Gastrocnemius medialis (tissue), 4 donors: ENCODE measurements around the gene SNRNP25. TPM values are rescaled to one million over a fixed set of nuclear protein-coding genes. Genes with fewer than 3 reads are reported as not detected.
"Not testable (repeated sequence)": the region's sequence is repeated elsewhere in the genome, so short reads cannot be mapped to it uniquely, and the experiment has no call there.

ENCODE experiments used
- ATAC-seq, 2 donors: fragments of 150-250 bp; one replicate each; pipeline ENCODE4 v1.9.1; 2016
- DNase-seq, 2 donors: peaks; one replicate each; pipeline ENCODE4 v3.0.0-alpha.2; 2019
- H3K27ac ChIP-seq, 4 donors: fragments of 200-600 bp; sonication (generic); 1 replicate in 1 of 4; 2 replicates in 3 of 4; pipeline ENCODE4 v1.5.1; 2016 to 2018; ENCODE audit warnings: mild to moderate bottlenecking in 2 of 4, moderate library complexity in 1 of 4
- H3K27me3 ChIP-seq, 3 donors: fragments of 200-600 bp; sonication (generic) in 2 of 3; 1 replicate in 1 of 3; 2 replicates in 2 of 3; pipeline versions ENCODE4 v1.5.1 to v1.6.0; 2016 to 2019; ENCODE audit warnings: mild to moderate bottlenecking in 1 of 3, moderate library complexity in 1 of 3
- H3K36me3 ChIP-seq, 2 donors: fragments of 200-600 bp; sonication (generic) in 1 of 2; one replicate each; pipeline ENCODE4 v1.5.1; 2017 to 2018
- H3K4me1 ChIP-seq, 2 donors: fragments of 200-600 bp; sonication (generic) in 1 of 2; one replicate each; pipeline ENCODE4 v1.5.1; 2016 to 2017; ENCODE audit warnings: mild to moderate bottlenecking in 2 of 2
- H3K4me3 ChIP-seq, 4 donors: fragments of 200-600 bp; sonication (generic) in 3 of 4; 1 replicate in 1 of 4; 2 replicates in 3 of 4; pipeline ENCODE4 v1.5.1; 2016 to 2019; ENCODE audit warnings: mild to moderate bottlenecking in 2 of 4
- H3K9me3 ChIP-seq, 3 donors: fragments of 200-600 bp; sonication (generic) in 2 of 3; 1 replicate in 1 of 3; 2 replicates in 2 of 3; pipeline ENCODE4 v1.5.1; 2016 to 2019
- CTCF ChIP-seq, 5 experiments: fragments of 450-650 bp in 3 of 5; fragments of 200-600 bp in 2 of 5; sonication (generic) in 2 of 5; IDR thresholded peaks in 4 of 5; conservative IDR thresholded peaks in 1 of 5; 1 replicate in 4 of 5; 2 replicates in 1 of 5; pipeline ENCODE4 v1.5.1; 2016 to 2019; ENCODE audit warnings: antibody characterized with exemption in 5 of 5, mild to moderate bottlenecking in 3 of 5, moderate library complexity in 3 of 5
- POLR2A ChIP-seq, 2 donors: fragments of 450-650 bp; IDR thresholded peaks; one replicate each; pipeline ENCODE4 v1.6.1; 2017; ENCODE audit warnings: antibody characterized with exemption in 2 of 2, mild to moderate bottlenecking in 2 of 2, moderate library complexity in 2 of 2
- in situ Hi-C, 4 donors: fragments of 200-750 bp; cut with MboI; loops; one replicate each; pipeline versions ENCODE4 v1.15.0 to v1.8.0; 2017; ENCODE audit warnings: low sequenced_read_pairs in 4 of 4
- intact Hi-C: fragments of 100-400 bp; cut with DNase I; formaldehyde crosslinking; loops from one replicate; pipeline ENCODE4 v1.15.1; 2023; ENCODE audit warnings: low total_unique reads
- total RNA-seq, 4 donors: library from RNA; depleted of rRNA; stranded (reverse); fragments of >200 nt; gene quantifications; one replicate each; pipeline versions ENCODE4 v1.1.0 to v1.2.3, GENCODE V29; 2016

Gene SNRNP25
- total RNA-seq, 4 donors from 2014 or later, result 42.8 to 77.6 (median 69.7) TPM

- intact Hi-C loops (no loop called here), in situ Hi-C loops (no loop called here)
- no peak overlapping the region for H3K27ac ChIP-seq
- H3K36me3 ChIP-seq, result peaks cover 0 to 14% of the 10 kb centered on the region in 2 donors
- H3K27me3 ChIP-seq, result no peaks in the 10 kb centered on the region
- ATAC-seq, result no peak
- no peaks in the 10 kb centered on the region for H3K9me3 ChIP-seq
- DNase-seq, result no peak
- TF ChIP-seq POLR2A (IDR thresholded peaks at IDR 0.05) (no peak), CTCF (IDR thresholded peaks at IDR 0.05 in 4 of 5, conservative IDR thresholded peaks at IDR 0.05 in 1 of 5) (no peak)
- no peaks in the 10 kb centered on the region for H3K4me1 ChIP-seq
- H3K4me3 ChIP-seq, result no peak overlapping the region
Observed at GRCh38 chr16:45454-45853, 8.2 kb upstream of the SNRNP25 start.

- ATAC-seq, H3K9me3 ChIP-seq, H3K27me3 ChIP-seq, H3K4me3 ChIP-seq, in situ Hi-C loops, DNase-seq, H3K4me1 ChIP-seq, H3K27ac ChIP-seq, intact Hi-C loops: not testable (repeated sequence)
- peaks cover 0 to 14% of the 10 kb centered on the region in 2 donors for H3K36me3 ChIP-seq
Observed at GRCh38 chr16:46510-46909, 7.1 kb upstream of the SNRNP25 start.

- no peak for TF ChIP-seq CTCF (IDR thresholded peaks at IDR 0.05 in 4 of 5, conservative IDR thresholded peaks at IDR 0.05 in 1 of 5)
- TF ChIP-seq POLR2A (IDR thresholded peaks at IDR 0.05), result no peak
- DNase-seq, result no peak
- Histone ChIP-seq H3K36me3 (peaks cover 0 to 14% of the 10 kb centered on the region in 2 donors), H3K9me3 (no peaks in the 10 kb centered on the region), H3K27ac (no peak overlapping the region), H3K4me1 (no peaks in the 10 kb centered on the region), H3K27me3 (no peaks in the 10 kb centered on the region), H3K4me3 (no peak overlapping the region)
- in situ Hi-C loops (no loop called here), intact Hi-C loops (no loop called here)
- ATAC-seq, result no peak
Observed at GRCh38 chr16:47234-47633, 6.4 kb upstream of the SNRNP25 start.

GRCh38 chr16:50769-51591, 2.6 kb upstream of the SNRNP25 start:
- no peaks in the 10 kb centered on the region for H3K27me3 ChIP-seq
- no peak for DNase-seq
- no peaks in the 10 kb centered on the region for H3K9me3 ChIP-seq
- H3K27ac ChIP-seq, result no peak overlapping the region
- no peak for ATAC-seq
- H3K4me1 ChIP-seq, result peaks cover 9 to 14% of the 10 kb centered on the region in 2 donors
- in situ Hi-C loops, result no loop called here
- TF ChIP-seq POLR2A (IDR thresholded peaks at IDR 0.05) (no peak), CTCF (IDR thresholded peaks at IDR 0.05 in 4 of 5, conservative IDR thresholded peaks at IDR 0.05 in 1 of 5) (no peak)
- H3K36me3 ChIP-seq, result peaks cover 0 to 16% of the 10 kb centered on the region in 2 donors
- intact Hi-C loops, result no loop called here
- no peak overlapping the region for H3K4me3 ChIP-seq

GRCh38 chr16:54237-54581, 581 bp downstream of the SNRNP25 start:
- TF ChIP-seq CTCF (IDR thresholded peaks at IDR 0.05 in 4 of 5, conservative IDR thresholded peaks at IDR 0.05 in 1 of 5), result no peak
- no peak for TF ChIP-seq POLR2A (IDR thresholded peaks at IDR 0.05)
- ATAC-seq (no peak), DNase-seq (no peak)
- intact Hi-C loops (no loop called here), in situ Hi-C loops (no loop called here)
- H3K4me1 ChIP-seq, result peaks cover 9 to 14% of the 10 kb centered on the region in 2 donors
- no peaks in the 10 kb centered on the region for H3K27me3 ChIP-seq
- peak overlapping the region; percentile 86 to 90 (median 88) for H3K27ac ChIP-seq
- H3K9me3 ChIP-seq, result no peaks in the 10 kb centered on the region
- H3K36me3 ChIP-seq, result peaks cover 0 to 41% of the 10 kb centered on the region in 2 donors
- H3K4me3 ChIP-seq, result peak overlapping the region; percentile 76 to 100 (median 84)
